ENCODE measurements around the gene RAB36. TPM values are rescaled to one million over a fixed set of nuclear protein-coding genes. Genes with fewer than 3 reads are reported as not detected.

Gene RAB36
- total RNA-seq, 2 experiments from 2014 or later: 0.41 to 3.0 TPM

DNA sequence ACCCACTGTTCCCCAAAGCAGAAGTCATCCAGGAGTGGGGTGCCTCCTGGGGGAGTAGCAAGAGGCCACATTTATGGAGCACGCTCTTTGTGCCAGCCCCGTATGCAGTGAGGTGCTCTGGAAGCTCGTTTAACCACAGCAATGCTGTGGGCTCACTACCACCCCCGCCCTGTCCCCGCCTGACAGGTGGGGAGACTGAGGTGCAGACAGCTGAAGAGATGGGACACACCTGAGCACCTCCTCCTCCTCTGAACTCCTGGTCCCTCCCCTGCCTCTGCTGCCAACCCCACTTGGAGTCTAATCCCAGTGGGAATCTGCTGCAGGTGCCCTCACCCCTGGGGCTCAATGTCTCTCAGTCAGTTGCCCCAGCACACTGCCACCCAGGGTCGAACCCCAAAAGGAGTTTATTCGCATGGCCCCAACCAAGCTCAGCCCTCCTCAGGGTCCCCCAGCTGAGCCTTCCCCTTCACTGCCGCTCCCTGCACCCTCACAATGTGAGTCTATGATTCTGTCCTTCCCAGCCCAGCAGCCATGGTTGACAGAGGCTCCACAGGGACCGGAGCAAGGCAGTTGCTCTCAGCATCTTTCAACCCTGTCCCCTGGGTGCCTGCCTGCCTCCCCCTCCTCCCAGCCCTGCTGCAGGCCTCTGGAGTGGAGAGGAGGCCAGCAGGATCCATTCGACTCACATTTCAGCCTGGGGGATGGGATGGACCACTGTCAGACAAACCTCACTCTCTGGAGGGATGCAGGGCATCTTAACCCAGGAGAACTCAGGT, 21.8 kb downstream of the RAB36 start:
- BruUV-seq (replicated peaks): no TSS peak
- CTCF ChIA-PET (ENCODE audit: unreplicated experiment): no interaction called here
- no peak for DNase-seq (ENCODE audit: low spot score)
- Histone ChIP-seq H3K9me2 (ENCODE audit: insufficient read depth, low read length) (no peaks in the 10 kb centered on the region), H4K20me1 (ENCODE audit: insufficient read depth, low read length) (no peaks in the 10 kb centered on the region), H2AFZ (ENCODE audit: low read length) (no peak overlapping the region), H3K36me3 (ENCODE audit: insufficient read depth, low read length) (no peaks in the 10 kb centered on the region), H3K9me3 (ENCODE audit: low read length) (no peaks in the 10 kb centered on the region), H3K27ac (ENCODE audit: low read depth, low read length, poor library complexity, severe bottlenecking) (no peak overlapping the region), H3K4me1 (ENCODE audit: insufficient read depth, low read length, poor library complexity, severe bottlenecking) (peaks cover 6% of the 10 kb centered on the region), H3K4me3 (ENCODE audit: low read depth, low read length, poor library complexity, severe bottlenecking) (no peak overlapping the region), H3K79me2 (ENCODE audit: insufficient read depth, low read depth, low read length) (no peaks in the 10 kb centered on the region), H3K4me2 (ENCODE audit: low read length) (no peak overlapping the region)
- TF ChIP-seq EZH2phosphoT487 (IDR thresholded peaks at IDR 0.05; ENCODE audit: borderline replicate concordance, low read depth, low read length): no peak
- TF ChIP-seq, protein P1, sequence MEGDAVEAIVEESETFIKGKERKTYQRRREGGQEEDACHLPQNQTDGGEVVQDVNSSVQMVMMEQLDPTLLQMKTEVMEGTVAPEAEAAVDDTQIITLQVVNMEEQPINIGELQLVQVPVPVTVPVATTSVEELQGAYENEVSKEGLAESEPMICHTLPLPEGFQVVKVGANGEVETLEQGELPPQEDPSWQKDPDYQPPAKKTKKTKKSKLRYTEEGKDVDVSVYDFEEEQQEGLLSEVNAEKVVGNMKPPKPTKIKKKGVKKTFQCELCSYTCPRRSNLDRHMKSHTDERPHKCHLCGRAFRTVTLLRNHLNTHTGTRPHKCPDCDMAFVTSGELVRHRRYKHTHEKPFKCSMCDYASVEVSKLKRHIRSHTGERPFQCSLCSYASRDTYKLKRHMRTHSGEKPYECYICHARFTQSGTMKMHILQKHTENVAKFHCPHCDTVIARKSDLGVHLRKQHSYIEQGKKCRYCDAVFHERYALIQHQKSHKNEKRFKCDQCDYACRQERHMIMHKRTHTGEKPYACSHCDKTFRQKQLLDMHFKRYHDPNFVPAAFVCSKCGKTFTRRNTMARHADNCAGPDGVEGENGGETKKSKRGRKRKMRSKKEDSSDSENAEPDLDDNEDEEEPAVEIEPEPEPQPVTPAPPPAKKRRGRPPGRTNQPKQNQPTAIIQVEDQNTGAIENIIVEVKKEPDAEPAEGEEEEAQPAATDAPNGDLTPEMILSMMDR (conservative IDR thresholded peaks at IDR 0.05; ENCODE audit: low read length): no peak
- intact Hi-C loops (cut with micrococcal nuclease; ENCODE audit: unreplicated experiment): no loop called here
- POLR2A ChIA-PET: no interaction called here

DNA sequence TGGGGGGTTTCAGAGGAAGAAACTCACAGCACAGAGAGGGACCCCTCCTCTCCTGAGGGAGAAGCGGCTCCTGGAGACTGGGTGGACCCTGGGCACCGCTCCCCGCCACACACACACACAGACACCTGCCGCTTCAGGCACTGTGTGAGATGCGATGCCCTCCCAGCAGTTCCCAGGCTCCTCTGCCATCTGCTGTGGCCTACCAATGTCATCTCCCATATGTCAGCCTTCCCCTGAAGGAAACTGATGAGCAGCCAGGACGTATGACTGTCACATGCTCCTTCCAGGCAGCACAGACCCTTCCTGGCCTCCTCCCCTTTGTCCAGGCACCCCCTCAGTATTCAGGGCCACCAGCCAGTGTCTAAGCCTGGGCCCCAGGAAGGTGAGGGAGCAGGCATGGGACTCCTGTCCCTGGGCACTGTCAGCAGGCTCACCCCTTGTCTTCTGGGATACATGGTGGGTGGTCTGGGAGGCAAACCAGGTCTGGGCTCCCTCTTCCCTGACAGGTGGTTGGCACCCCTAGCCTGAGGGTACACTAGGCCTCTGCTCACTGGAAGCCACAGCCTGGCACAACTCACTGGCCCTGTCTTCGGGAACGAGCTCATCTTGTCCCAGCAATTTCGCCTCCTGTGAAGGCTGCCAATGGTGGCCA, 23.2 kb downstream of the RAB36 start:
- Histone ChIP-seq H3K4me3 (ENCODE audit: low read depth, low read length, poor library complexity, severe bottlenecking) (no peak overlapping the region), H3K9me2 (ENCODE audit: insufficient read depth, low read length) (no peaks in the 10 kb centered on the region), H2AFZ (ENCODE audit: low read length) (no peak overlapping the region), H3K79me2 (ENCODE audit: insufficient read depth, low read depth, low read length) (no peaks in the 10 kb centered on the region), H3K36me3 (ENCODE audit: insufficient read depth, low read length) (no peaks in the 10 kb centered on the region), H3K4me2 (ENCODE audit: low read length) (no peak overlapping the region), H3K9me3 (ENCODE audit: low read length) (no peaks in the 10 kb centered on the region), H3K4me1 (ENCODE audit: insufficient read depth, low read length, poor library complexity, severe bottlenecking) (peaks cover 6% of the 10 kb centered on the region), H4K20me1 (ENCODE audit: insufficient read depth, low read length) (no peaks in the 10 kb centered on the region), H3K27ac (ENCODE audit: low read depth, low read length, poor library complexity, severe bottlenecking) (no peak overlapping the region)
- no TSS peak for BruUV-seq (replicated peaks)
- CTCF ChIA-PET (ENCODE audit: unreplicated experiment): no interaction called here
- TF ChIP-seq EZH2phosphoT487 (IDR thresholded peaks at IDR 0.05; ENCODE audit: borderline replicate concordance, low read depth, low read length): no peak
- TF ChIP-seq, protein P1 (conservative IDR thresholded peaks at IDR 0.05; ENCODE audit: low read length): no peak
- intact Hi-C loops (cut with micrococcal nuclease; ENCODE audit: unreplicated experiment): no loop called here
- DNase-seq (ENCODE audit: low spot score): no peak
- POLR2A ChIA-PET: no interaction called here

DNA sequence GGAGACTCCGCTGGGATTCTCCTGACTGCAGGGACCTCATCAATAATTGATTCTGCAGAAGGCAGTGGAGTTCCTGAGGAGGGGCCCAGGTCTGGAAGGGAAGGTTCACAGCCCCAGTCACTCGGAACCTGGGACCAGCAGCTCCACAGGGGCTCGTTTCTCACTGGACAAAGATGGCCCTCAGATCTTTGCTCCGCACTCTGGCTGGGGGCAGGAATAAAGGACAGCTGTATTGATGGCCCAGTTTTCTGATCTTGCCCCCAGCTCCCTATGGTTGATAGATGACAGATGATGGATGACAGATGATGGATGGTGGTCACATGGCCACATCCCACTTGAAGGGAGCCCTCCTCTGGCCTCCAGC, 23.7 kb downstream of the RAB36 start:
- Histone ChIP-seq H3K79me2 (ENCODE audit: insufficient read depth, low read depth, low read length) (no peaks in the 10 kb centered on the region), H3K9me3 (ENCODE audit: low read length) (no peaks in the 10 kb centered on the region), H3K4me1 (ENCODE audit: insufficient read depth, low read length, poor library complexity, severe bottlenecking) (peaks cover 6% of the 10 kb centered on the region), H3K4me3 (ENCODE audit: low read depth, low read length, poor library complexity, severe bottlenecking) (no peak overlapping the region), H3K27ac (ENCODE audit: low read depth, low read length, poor library complexity, severe bottlenecking) (no peak overlapping the region), H3K9me2 (ENCODE audit: insufficient read depth, low read length) (no peaks in the 10 kb centered on the region), H4K20me1 (ENCODE audit: insufficient read depth, low read length) (no peaks in the 10 kb centered on the region), H2AFZ (ENCODE audit: low read length) (no peak overlapping the region), H3K4me2 (ENCODE audit: low read length) (no peak overlapping the region), H3K36me3 (ENCODE audit: insufficient read depth, low read length) (no peaks in the 10 kb centered on the region)
- TF ChIP-seq, protein P1 (conservative IDR thresholded peaks at IDR 0.05; ENCODE audit: low read length): no peak
- TF ChIP-seq EZH2phosphoT487 (IDR thresholded peaks at IDR 0.05; ENCODE audit: borderline replicate concordance, low read depth, low read length): no peak
- no TSS peak for BruUV-seq (replicated peaks)
- intact Hi-C loops (cut with micrococcal nuclease; ENCODE audit: unreplicated experiment): no loop called here
- ChIA-PET POLR2A (interaction anchor here (0.6 kb wide), 1 partner anchor 134 kb away, joined by 3 read pairs; no protein-coding TSS in a partner anchor), CTCF (ENCODE audit: unreplicated experiment) (no interaction called here)
- no peak for DNase-seq (ENCODE audit: low spot score)
